Muscle layer of colon (tissue), 2 donors: ENCODE results near the gene FBLN1.

Source experiments
- H3K27ac ChIP-seq: one replicate; pipeline ENCODE4 v1.7.0; 2013; ENCODE audit warnings: low read depth, mild to moderate bottlenecking, low read length, moderate library complexity
- H3K27me3 ChIP-seq, 2 donors: one replicate each; pipeline ENCODE4 v1.7.0; 2013; ENCODE audit warnings: low read length in 2 of 2, mild to moderate bottlenecking in 2 of 2; ENCODE audit not compliant: insufficient read depth in 2 of 2, control insufficient read depth in 1 of 2
- H3K36me3 ChIP-seq: one replicate; pipeline ENCODE4 v1.7.0; 2013; ENCODE audit warnings: mild to moderate bottlenecking, low read length; ENCODE audit not compliant: insufficient read depth
- H3K4me1 ChIP-seq: one replicate; pipeline ENCODE4 v1.7.0; 2013; ENCODE audit warnings: mild to moderate bottlenecking, low read length; ENCODE audit not compliant: insufficient read depth
- H3K4me3 ChIP-seq, 2 donors: one replicate each; pipeline ENCODE4 v1.7.0; 2013; ENCODE audit warnings: low read length in 2 of 2, low read depth in 1 of 2, mild to moderate bottlenecking in 1 of 2, moderate library complexity in 1 of 2
- H3K9ac ChIP-seq: one replicate; pipeline ENCODE4 v1.7.0; 2013; ENCODE audit warnings: low read length
- H3K9me3 ChIP-seq: one replicate; pipeline ENCODE4 v1.7.0; 2013; ENCODE audit warnings: mild to moderate bottlenecking, low read length
- donor health status: abdominal sarcoma.
- donor health status: Adenocarcinoma of cecum.

The FBLN1 gene

DNA sequence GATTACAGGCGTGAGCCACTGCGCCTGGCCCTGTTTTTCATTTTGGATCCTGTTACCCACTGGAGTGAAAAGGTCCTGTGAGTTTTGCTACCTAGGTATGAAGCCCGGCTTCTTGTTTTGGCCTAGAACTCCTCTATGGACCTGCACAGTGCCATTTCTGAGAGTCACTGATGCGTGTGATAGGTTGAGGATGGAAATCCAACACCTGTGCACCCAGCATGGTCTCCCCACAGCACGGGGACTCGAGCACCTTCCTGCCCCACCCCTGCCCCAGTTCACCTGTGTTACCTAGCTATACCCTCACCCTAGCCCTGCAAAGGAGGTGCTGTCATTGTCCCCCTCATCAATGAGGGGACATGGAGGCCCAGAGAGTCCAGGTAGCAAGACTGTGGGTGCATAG is 5.1 kb downstream of the FBLN1 start:
- H3K4me1 ChIP-seq = peaks cover 23% of the 10 kb centered on the region
- peaks cover 0 to 19% of the 10 kb centered on the region in 2 donors for H3K27me3 ChIP-seq
- H3K36me3 ChIP-seq = no peaks in the 10 kb centered on the region
- no peaks in the 10 kb centered on the region for H3K9me3 ChIP-seq
- no peak overlapping the region for H3K27ac ChIP-seq
- H3K4me3 ChIP-seq = no peak overlapping the region
- no peak overlapping the region for H3K9ac ChIP-seq

DNA sequence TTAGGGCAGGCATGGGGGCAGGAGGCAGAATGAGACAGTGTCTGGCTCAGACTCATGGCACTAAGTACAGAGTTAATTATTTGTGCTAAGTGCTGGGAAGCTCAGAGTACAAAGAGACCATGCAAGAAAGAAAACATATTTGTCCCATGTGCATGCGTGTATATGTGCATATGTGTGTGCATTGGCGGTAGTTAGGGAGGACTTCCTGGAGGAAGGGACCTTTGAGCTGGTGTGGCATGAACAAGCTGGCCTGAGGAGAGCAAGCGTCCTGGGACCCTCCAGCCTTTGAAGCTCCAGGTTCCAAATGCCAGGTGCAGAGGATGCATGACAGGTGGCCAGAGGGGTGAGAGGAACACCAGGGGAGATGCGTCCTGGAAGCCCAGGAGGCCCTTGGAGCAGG is 6.1 kb downstream of the FBLN1 start:
- no peaks in the 10 kb centered on the region for H3K9me3 ChIP-seq
- H3K36me3 ChIP-seq = no peaks in the 10 kb centered on the region
- peaks cover 17% of the 10 kb centered on the region for H3K4me1 ChIP-seq
- no peak overlapping the region for H3K9ac ChIP-seq
- no peak overlapping the region for H3K4me3 ChIP-seq
- H3K27me3 ChIP-seq = peaks cover 0 to 10% of the 10 kb centered on the region in 2 donors
- H3K27ac ChIP-seq = no peak overlapping the region

GRCh38 chr22:45510376-45511232 is 7.9 kb downstream of the FBLN1 start:
- no peak overlapping the region for H3K4me3 ChIP-seq
- no peaks in the 10 kb centered on the region for H3K36me3 ChIP-seq

DNA sequence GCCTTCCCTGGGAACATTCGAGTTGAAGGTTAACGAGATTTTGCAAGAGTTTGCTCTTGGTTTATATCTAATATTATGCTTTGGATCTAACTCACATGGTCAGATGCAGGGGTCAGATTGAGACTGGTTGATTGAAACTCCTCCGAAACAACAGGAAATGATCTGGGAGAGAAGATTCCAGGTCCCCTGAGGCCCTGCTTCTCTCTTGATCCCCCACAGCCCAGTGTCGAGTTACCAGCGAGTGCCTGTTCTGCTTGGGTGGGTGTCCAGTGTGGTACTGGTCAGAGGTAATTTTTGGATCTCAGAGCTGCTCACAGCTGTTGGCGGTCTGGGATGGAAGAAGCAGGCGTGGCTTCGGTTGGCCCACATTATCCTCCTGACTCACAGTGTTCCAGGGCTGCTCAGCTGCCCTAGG is 9.2 kb downstream of the FBLN1 start:
- Histone ChIP-seq H3K27ac (peak overlapping the region; percentile 32), H3K4me3 (no peak overlapping the region), H3K27me3 (peaks cover 0 to 12% of the 10 kb centered on the region in 2 donors), H3K9ac (no peak overlapping the region), H3K36me3 (no peaks in the 10 kb centered on the region), H3K4me1 (peaks cover 35% of the 10 kb centered on the region), H3K9me3 (no peaks in the 10 kb centered on the region)

More at GRCh38 chr22:45510376-45511232, 7.9 kb downstream of the FBLN1 start:
- Histone ChIP-seq H3K9me3 (no peaks in the 10 kb centered on the region), H3K4me1 (peaks cover 25% of the 10 kb centered on the region), H3K27me3 (peaks cover 0 to 13% of the 10 kb centered on the region in 2 donors), H3K9ac (no peak overlapping the region), H3K27ac (no peak overlapping the region)

GRCh38 chr22:45512363-45512762 is 9.7 kb downstream of the FBLN1 start:
- Histone ChIP-seq H3K4me3 (no peak overlapping the region), H3K27me3 (peaks cover 0 to 9% of the 10 kb centered on the region in 2 donors), H3K9ac (no peak overlapping the region), H3K4me1 (peaks cover 35% of the 10 kb centered on the region), H3K36me3 (no peaks in the 10 kb centered on the region), H3K27ac (peak overlapping the region; percentile 32), H3K9me3 (no peaks in the 10 kb centered on the region)

DNA sequence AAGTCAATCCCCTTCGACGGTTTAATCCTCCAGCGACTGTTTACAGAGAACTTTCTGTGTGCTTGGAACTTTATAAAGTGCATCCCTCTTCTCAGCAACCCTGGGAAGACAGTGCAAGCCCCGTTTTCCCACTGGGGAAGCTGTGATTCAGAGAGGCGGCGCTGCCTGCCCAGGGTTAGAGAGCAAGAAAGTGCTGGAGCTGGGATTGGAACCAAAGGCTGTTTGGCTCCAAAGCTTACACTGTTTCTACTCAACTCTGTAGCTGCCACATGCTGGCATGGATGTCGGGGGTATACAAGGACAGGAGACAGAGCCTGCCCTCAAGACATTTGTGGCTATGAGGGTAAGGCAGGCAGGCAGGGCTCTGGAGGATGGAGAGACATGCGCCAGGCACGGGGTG is 13.0 kb downstream of the FBLN1 start:
- Histone ChIP-seq H3K9ac (no peak overlapping the region), H3K27ac (peak overlapping the region; percentile 42), H3K9me3 (no peaks in the 10 kb centered on the region), H3K4me3 (no peak overlapping the region), H3K4me1 (peaks cover 35% of the 10 kb centered on the region), H3K36me3 (no peaks in the 10 kb centered on the region), H3K27me3 (peaks cover 0 to 9% of the 10 kb centered on the region in 2 donors)

GRCh38 chr22:45516163-45516562 is 13.5 kb downstream of the FBLN1 start:
- no peak overlapping the region for H3K9ac ChIP-seq

GRCh38 chr22:45516923-45517675 is 14.4 kb downstream of the FBLN1 start:
- peaks cover 35% of the 10 kb centered on the region for H3K4me1 ChIP-seq
- no peak overlapping the region for H3K27ac ChIP-seq
- no peak overlapping the region for H3K4me3 ChIP-seq
- peaks cover 7% of the 10 kb centered on the region for H3K36me3 ChIP-seq
- no peak overlapping the region for H3K9ac ChIP-seq
- peaks cover 0 to 9% of the 10 kb centered on the region in 2 donors for H3K27me3 ChIP-seq
- no peaks in the 10 kb centered on the region for H3K9me3 ChIP-seq

More at GRCh38 chr22:45516163-45516562, 13.5 kb downstream of the FBLN1 start:
- Histone ChIP-seq H3K27me3 (peaks cover 0 to 9% of the 10 kb centered on the region in 2 donors), H3K36me3 (peaks cover 1% of the 10 kb centered on the region), H3K9me3 (no peaks in the 10 kb centered on the region), H3K4me1 (peaks cover 35% of the 10 kb centered on the region), H3K4me3 (no peak overlapping the region), H3K27ac (no peak overlapping the region)

DNA sequence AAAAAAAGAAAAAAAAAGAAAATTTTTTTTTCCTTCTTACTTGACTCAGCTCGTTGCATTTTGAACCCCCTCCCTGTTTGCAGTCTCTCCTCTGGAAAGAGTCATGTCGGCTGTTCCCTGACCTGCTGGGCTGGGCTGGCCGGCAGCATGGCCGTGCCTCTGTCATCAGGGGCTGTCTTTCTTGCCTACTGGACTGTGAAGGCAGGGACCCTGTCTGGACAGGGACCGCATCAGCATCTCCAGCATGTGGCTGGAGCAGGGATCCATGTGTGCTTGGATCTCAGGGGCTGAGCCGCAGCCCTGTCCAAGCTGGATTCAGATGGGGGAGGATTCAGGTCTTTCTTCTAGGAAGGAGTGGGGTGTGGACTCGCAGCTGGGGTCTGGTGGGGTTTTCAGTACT is 15.5 kb downstream of the FBLN1 start:
- Histone ChIP-seq H3K4me1 (peaks cover 26% of the 10 kb centered on the region), H3K27me3 (peaks cover 0 to 9% of the 10 kb centered on the region in 2 donors), H3K9ac (no peak overlapping the region), H3K27ac (no peak overlapping the region), H3K9me3 (no peaks in the 10 kb centered on the region), H3K4me3 (no peak overlapping the region), H3K36me3 (peaks cover 15% of the 10 kb centered on the region)

DNA sequence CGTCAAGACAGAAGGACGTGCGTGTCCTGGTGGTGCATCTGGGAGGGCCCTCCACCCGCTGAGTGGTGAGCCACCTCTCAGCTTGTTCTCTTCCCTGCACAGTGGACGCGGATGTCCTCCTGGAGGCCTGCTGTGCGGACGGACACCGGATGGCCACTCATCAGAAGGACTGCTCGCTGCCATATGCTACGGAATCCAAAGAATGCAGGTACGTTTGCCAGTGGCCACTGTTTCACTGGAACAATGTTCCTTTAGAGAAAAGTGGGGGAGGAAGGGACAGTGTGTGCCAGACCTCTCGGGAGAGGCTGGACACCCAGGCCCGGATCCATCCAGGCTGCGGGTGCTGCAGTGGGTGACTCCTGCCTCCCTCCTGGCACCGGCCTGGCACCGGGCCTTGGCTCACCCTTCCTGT is 15.9 kb downstream of the FBLN1 start:
- peaks cover 26% of the 10 kb centered on the region for H3K4me1 ChIP-seq
- peaks cover 15% of the 10 kb centered on the region for H3K36me3 ChIP-seq
- no peak overlapping the region for H3K4me3 ChIP-seq
- no peaks in the 10 kb centered on the region for H3K9me3 ChIP-seq
- no peak overlapping the region for H3K9ac ChIP-seq
- no peak overlapping the region for H3K27ac ChIP-seq
- peaks cover 0 to 9% of the 10 kb centered on the region in 2 donors for H3K27me3 ChIP-seq

DNA sequence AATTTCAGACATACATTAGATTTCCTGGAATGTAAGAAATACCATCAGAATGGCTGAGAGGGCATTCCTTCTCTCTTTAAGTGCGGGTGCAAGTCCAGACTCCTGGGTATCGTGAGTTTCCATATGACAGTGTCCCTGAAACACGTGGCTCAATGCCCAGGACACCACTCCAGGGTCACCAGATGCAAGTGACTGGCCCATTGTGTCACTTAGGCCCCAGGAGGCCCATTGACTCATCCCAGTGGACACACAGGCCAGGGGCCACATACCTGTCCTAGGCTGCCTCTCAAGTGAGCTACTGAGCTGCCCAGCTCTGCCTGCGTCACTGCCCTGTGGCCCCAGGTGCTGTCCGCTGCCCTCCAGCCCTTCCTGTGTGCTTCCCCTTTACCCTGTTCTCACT is 18.5 kb downstream of the FBLN1 start:
- no peaks in the 10 kb centered on the region for H3K27me3 ChIP-seq
- peaks cover 15% of the 10 kb centered on the region for H3K36me3 ChIP-seq
- no peak overlapping the region for H3K27ac ChIP-seq
- no peak overlapping the region for H3K4me3 ChIP-seq
- no peak overlapping the region for H3K9ac ChIP-seq
- peaks cover 5% of the 10 kb centered on the region for H3K4me1 ChIP-seq
- no peaks in the 10 kb centered on the region for H3K9me3 ChIP-seq
